Activated CD4-positive, alpha-beta T cell treated with anti-CD3 and anti-CD28 coated beads, Interleukin-2, amount 50 U/mL, for 4 hours (primary cell): ENCODE measurements around the gene SMIM9.
"Not testable (repeated sequence)": the region's sequence is repeated elsewhere in the genome, so short reads cannot be mapped to it uniquely, and the experiment has no call there.

ENCODE experiments used
- DNase-seq, 2 experiments: peaks; one replicate each; pipeline ENCODE4 v3.0.0-alpha.2; 2020

SMIM9 gene

GRCh38 chrX:154834562-154834961, at the start of gene SMIM9:
Gene SMIM9, minus strand, starts transcription at chrX:154834662. Its CDS starts 3,806 bp downstream, at chrX:154830856.
- no peak for DNase-seq

- DNase-seq = not testable (repeated sequence)
Observed at GRCh38 chrX:154884069-154884468, 49.6 kb upstream of the SMIM9 start.

- DNase-seq = no peak
Observed at GRCh38 chrX:154873329-154873728, 38.9 kb upstream of the SMIM9 start.

- DNase-seq = not testable (repeated sequence)
Observed at GRCh38 chrX:154868522-154868921, 34.1 kb upstream of the SMIM9 start.

- no peak for DNase-seq
Observed at GRCh38 chrX:154855256-154855655, 20.8 kb upstream of the SMIM9 start.

- DNase-seq = no peak
Observed at GRCh38 chrX:154850957-154851611, 16.6 kb upstream of the SMIM9 start.

- DNase-seq = no peak
Observed at GRCh38 chrX:154840856-154841255, 6.4 kb upstream of the SMIM9 start.

GRCh38 chrX:154836163-154836562, 1.7 kb upstream of the SMIM9 start:
- DNase-seq = no peak

GRCh38 chrX:154833746-154834274, 652 bp downstream of the SMIM9 start:
- DNase-seq = no peak

GRCh38 chrX:154829926-154830442, 4.5 kb downstream of the SMIM9 start:
- no peak for DNase-seq

GRCh38 chrX:154829134-154829533, 5.3 kb downstream of the SMIM9 start:
- DNase-seq = no peak

- DNase-seq = no peak
Observed at GRCh38 chrX:154828016-154828408, 6.5 kb downstream of the SMIM9 start.

GRCh38 chrX:154827194-154828015, 7.1 kb downstream of the SMIM9 start:
- DNase-seq = no peak

- DNase-seq = not testable (repeated sequence)
Observed at GRCh38 chrX:154825586-154825985, 8.9 kb downstream of the SMIM9 start.

- no peak for DNase-seq
Observed at GRCh38 chrX:154824638-154825037, 9.8 kb downstream of the SMIM9 start.

GRCh38 chrX:154822029-154822428, 12.4 kb downstream of the SMIM9 start:
- no peak for DNase-seq

GRCh38 chrX:154821523-154821922, 12.9 kb downstream of the SMIM9 start:
- no peak for DNase-seq

- DNase-seq = no peak
Observed at GRCh38 chrX:154819771-154820341, 14.6 kb downstream of the SMIM9 start.

- no peak for DNase-seq
Observed at GRCh38 chrX:154818916-154819770, 15.3 kb downstream of the SMIM9 start.

GRCh38 chrX:154817048-154817618, 17.3 kb downstream of the SMIM9 start:
- DNase-seq = not testable (repeated sequence)

GRCh38 chrX:154816326-154816898, 18.1 kb downstream of the SMIM9 start:
- not testable (repeated sequence) for DNase-seq
